ENCODE measurements around the gene PSAPL1. TPM values are rescaled to one million over a fixed set of nuclear protein-coding genes. Genes with fewer than 3 reads are reported as not detected.

Gene PSAPL1
- total and polyA plus RNA-seq, 4 donors, result not detected

GRCh38 chr4:7465017-7465416 lies 30.3 kb upstream of the PSAPL1 start:
- Histone ChIP-seq H3K4me3 (ENCODE audit: low read depth in 1 of 3, low read length in 3 of 3) (no peak overlapping the region), H3K9ac (ENCODE audit: low read depth in 1 of 2, low read length in 2 of 2) (no peak overlapping the region), H3K4me1 (ENCODE audit: control insufficient read depth in 4 of 4, insufficient read depth in 4 of 4, low read length in 3 of 4) (peaks cover 0 to 15% (median 8%) of the 10 kb centered on the region in 4 donors), H3K36me3 (ENCODE audit: control insufficient read depth in 4 of 4, insufficient read depth in 3 of 4, low read depth in 1 of 4, low read length in 3 of 4) (no peaks in the 10 kb centered on the region), H3K27ac (ENCODE audit: low read depth in 1 of 2, low read length in 2 of 2) (no peak overlapping the region), H3K27me3 (ENCODE audit: control insufficient read depth in 4 of 4, insufficient read depth in 4 of 4, low read length in 3 of 4) (no peaks in the 10 kb centered on the region), H3K9me3 (ENCODE audit: control insufficient read depth in 4 of 4, low read length in 3 of 4) (peaks cover 0 to 4% (median 2%) of the 10 kb centered on the region in 4 donors)
- WGBS, result 89% methylated on average over 9 of the region's 9 CpGs
- TF ChIP-seq HNF4G (IDR thresholded peaks at IDR 0.05) (no peak), SP1 (IDR thresholded peaks at IDR 0.05) (no peak)
- no peak for DNase-seq (ENCODE audit: low spot score)

GRCh38 chr4:7464259-7464655 lies 29.5 kb upstream of the PSAPL1 start:
- Histone ChIP-seq H3K4me1 (ENCODE audit: control insufficient read depth in 4 of 4, insufficient read depth in 4 of 4, low read length in 3 of 4) (peaks cover 0 to 15% (median 8%) of the 10 kb centered on the region in 4 donors), H3K4me3 (ENCODE audit: low read depth in 1 of 3, low read length in 3 of 3) (no peak overlapping the region), H3K27ac (ENCODE audit: low read depth in 1 of 2, low read length in 2 of 2) (no peak overlapping the region), H3K36me3 (ENCODE audit: control insufficient read depth in 4 of 4, insufficient read depth in 3 of 4, low read depth in 1 of 4, low read length in 3 of 4) (no peaks in the 10 kb centered on the region), H3K9ac (ENCODE audit: low read depth in 1 of 2, low read length in 2 of 2) (no peak overlapping the region), H3K9me3 (ENCODE audit: control insufficient read depth in 4 of 4, low read length in 3 of 4) (peaks cover 0 to 4% (median 2%) of the 10 kb centered on the region in 4 donors), H3K27me3 (ENCODE audit: control insufficient read depth in 4 of 4, insufficient read depth in 4 of 4, low read length in 3 of 4) (no peaks in the 10 kb centered on the region)
- no peak for DNase-seq (ENCODE audit: low spot score)
- 89% methylated on average over 5 of the region's 5 CpGs for WGBS
- no peak for TF ChIP-seq FOXA1 (IDR thresholded peaks at IDR 0.05)
- no peak for TF ChIP-seq ZBTB33 (IDR thresholded peaks at IDR 0.05)
- no peak for TF ChIP-seq RAD21 (IDR thresholded peaks at IDR 0.05)
- TF ChIP-seq FOXA2 (IDR thresholded peaks at IDR 0.05), result no peak
- no peak for TF ChIP-seq RXRA (IDR thresholded peaks at IDR 0.05)
- no peak for TF ChIP-seq HNF4A (conservative IDR thresholded peaks at IDR 0.05)
- TF ChIP-seq CTCF (IDR thresholded peaks at IDR 0.05; ENCODE audit: low read depth, low read length, missing input control), result no peak
- no peak for TF ChIP-seq TAF1 (conservative IDR thresholded peaks at IDR 0.05)
- no peak for TF ChIP-seq GABPA (IDR thresholded peaks at IDR 0.05 in 1 of 2, conservative IDR thresholded peaks at IDR 0.05 in 1 of 2)
- no peak for TF ChIP-seq JUND (IDR thresholded peaks at IDR 0.05)
- TF ChIP-seq YY1 (IDR thresholded peaks at IDR 0.05), result no peak
- TF ChIP-seq ATF3 (IDR thresholded peaks at IDR 0.05), result no peak

GRCh38 chr4:7463566-7464258 lies 29.0 kb upstream of the PSAPL1 start:
- Histone ChIP-seq H3K27ac (ENCODE audit: low read depth in 1 of 2, low read length in 2 of 2) (no peak overlapping the region), H3K4me3 (ENCODE audit: low read depth in 1 of 3, low read length in 3 of 3) (no peak overlapping the region), H3K27me3 (ENCODE audit: control insufficient read depth in 4 of 4, insufficient read depth in 4 of 4, low read length in 3 of 4) (no peaks in the 10 kb centered on the region), H3K9ac (ENCODE audit: low read depth in 1 of 2, low read length in 2 of 2) (no peak overlapping the region), H3K36me3 (ENCODE audit: control insufficient read depth in 4 of 4, insufficient read depth in 3 of 4, low read depth in 1 of 4, low read length in 3 of 4) (no peaks in the 10 kb centered on the region), H3K9me3 (ENCODE audit: control insufficient read depth in 4 of 4, low read length in 3 of 4) (peaks cover 0 to 4% (median 2%) of the 10 kb centered on the region in 4 donors), H3K4me1 (ENCODE audit: control insufficient read depth in 4 of 4, insufficient read depth in 4 of 4, low read length in 3 of 4) (peaks cover 0 to 15% (median 8%) of the 10 kb centered on the region in 4 donors)
- DNase-seq (ENCODE audit: low spot score), result no peak
- 81% methylated on average over 20 of the region's 20 CpGs for WGBS
- TF ChIP-seq GABPA (IDR thresholded peaks at IDR 0.05 in 1 of 2, conservative IDR thresholded peaks at IDR 0.05 in 1 of 2) (no peak), NR2F2 (IDR thresholded peaks at IDR 0.05) (no peak), JUND (IDR thresholded peaks at IDR 0.05) (no peak), REST (IDR thresholded peaks at IDR 0.05) (no peak), TAF1 (conservative IDR thresholded peaks at IDR 0.05) (no peak), HNF4G (IDR thresholded peaks at IDR 0.05) (no peak), HNF4A (conservative IDR thresholded peaks at IDR 0.05) (peak in 1 of 2 donors; percentile 4), SP1 (IDR thresholded peaks at IDR 0.05) (no peak), FOXA1 (IDR thresholded peaks at IDR 0.05) (no peak), CTCF (IDR thresholded peaks at IDR 0.05; ENCODE audit: low read depth, low read length, missing input control) (no peak), ATF3 (IDR thresholded peaks at IDR 0.05) (no peak), RAD21 (IDR thresholded peaks at IDR 0.05) (peak in 1 of 2 donors; percentile 29)

Measured in liver (tissue), 9 donors.